Coronary artery (tissue), 2 donors: ENCODE data around the gene NCS1.
A peak's percentile ranks its signal among the peaks of the same experiment; 100 is the strongest.

Experiments used
- DNase-seq: peaks from one replicate; pipeline ENCODE4 v3.0.0-alpha.2; 2017; ENCODE audit warnings: low spot score
- H3K27ac ChIP-seq, 2 donors: fragments of 200-600 bp; sonication (generic); one replicate each; pipeline ENCODE4 v1.5.1; 2016 to 2019
- H3K4me3 ChIP-seq: fragments of 200-600 bp; sonication (generic); 2 replicates; pipeline ENCODE4 v1.5.1; 2016; ENCODE audit warnings: mild to moderate bottlenecking, moderate library complexity
- TF ChIP-seq, protein P1 (sequence below): fragments of 200-600 bp; sonication (generic); IDR thresholded peaks from one replicate; pipeline ENCODE4 v1.5.1; 2019; ENCODE audit warnings: antibody characterized with exemption

NCS1 gene

DNA sequence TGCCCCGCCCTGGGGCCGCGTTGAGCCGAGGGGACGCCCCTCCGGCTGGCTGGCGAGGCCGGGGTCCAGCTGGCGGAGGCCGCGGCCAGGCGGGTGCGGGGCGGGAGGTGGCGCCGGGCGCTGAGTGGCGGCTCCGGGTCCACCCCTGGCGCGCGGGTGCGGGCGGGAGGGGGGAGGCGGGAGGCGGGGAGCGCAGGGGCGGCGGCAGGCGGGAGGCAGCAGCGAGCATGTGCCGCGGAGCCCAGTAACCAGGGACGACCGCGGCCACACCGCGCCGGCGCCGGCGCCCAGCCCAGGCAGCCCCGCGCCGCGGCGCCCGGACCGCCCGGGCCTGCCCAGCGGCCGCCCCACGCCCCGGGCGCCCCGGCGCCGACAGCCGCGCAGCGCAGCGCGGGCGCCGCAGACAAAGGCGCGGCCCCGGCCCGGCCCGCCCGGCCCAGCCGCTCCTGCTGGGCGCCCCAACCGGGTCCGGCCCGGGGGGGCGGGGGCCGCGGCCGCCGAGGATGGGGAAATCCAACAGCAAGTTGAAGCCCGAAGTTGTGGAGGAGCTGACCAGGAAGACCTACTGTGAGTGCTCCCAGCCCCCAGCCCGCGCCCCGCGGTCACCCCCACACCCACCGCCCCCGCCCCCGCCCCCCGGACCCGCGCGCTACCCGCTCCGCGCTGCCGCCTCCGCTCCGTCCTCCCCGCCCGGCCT, at the start of gene NCS1:
TSS of gene NCS1 (plus strand) at position 244 of the 697 bp plus-strand sequence. CDS start at position 504, 260 bp downstream.
- Histone ChIP-seq H3K4me3 (peak within 1 kb of the TSS; percentile 86), H3K27ac (peak within 1 kb of the TSS; percentile 91 to 93)
- DNase-seq = no peak
- TF ChIP-seq, protein P1, sequence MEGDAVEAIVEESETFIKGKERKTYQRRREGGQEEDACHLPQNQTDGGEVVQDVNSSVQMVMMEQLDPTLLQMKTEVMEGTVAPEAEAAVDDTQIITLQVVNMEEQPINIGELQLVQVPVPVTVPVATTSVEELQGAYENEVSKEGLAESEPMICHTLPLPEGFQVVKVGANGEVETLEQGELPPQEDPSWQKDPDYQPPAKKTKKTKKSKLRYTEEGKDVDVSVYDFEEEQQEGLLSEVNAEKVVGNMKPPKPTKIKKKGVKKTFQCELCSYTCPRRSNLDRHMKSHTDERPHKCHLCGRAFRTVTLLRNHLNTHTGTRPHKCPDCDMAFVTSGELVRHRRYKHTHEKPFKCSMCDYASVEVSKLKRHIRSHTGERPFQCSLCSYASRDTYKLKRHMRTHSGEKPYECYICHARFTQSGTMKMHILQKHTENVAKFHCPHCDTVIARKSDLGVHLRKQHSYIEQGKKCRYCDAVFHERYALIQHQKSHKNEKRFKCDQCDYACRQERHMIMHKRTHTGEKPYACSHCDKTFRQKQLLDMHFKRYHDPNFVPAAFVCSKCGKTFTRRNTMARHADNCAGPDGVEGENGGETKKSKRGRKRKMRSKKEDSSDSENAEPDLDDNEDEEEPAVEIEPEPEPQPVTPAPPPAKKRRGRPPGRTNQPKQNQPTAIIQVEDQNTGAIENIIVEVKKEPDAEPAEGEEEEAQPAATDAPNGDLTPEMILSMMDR = no peak

DNA sequence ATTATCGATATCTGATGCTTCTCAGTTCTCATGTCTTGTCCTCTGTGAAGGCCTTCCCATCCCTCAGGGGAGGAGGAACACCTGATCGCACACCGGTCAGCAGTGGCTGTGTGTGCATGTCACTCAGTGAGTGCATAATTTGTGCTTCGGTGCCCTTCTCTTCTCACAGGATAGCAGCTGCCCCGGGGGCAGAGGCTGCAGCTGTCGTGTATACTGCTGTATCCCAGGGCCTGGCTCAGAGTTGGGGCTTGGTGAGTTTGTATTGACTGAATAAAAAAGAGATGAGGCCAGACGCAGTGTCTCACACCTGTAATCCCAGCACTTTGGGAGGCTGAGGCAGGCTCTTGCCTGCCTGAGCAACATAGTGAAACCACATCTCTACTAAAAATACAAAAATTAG, 49.7 kb upstream of the NCS1 start:
- TF ChIP-seq, protein P1 = no peak
- Histone ChIP-seq H3K4me3 (no peak overlapping the region), H3K27ac (no peak overlapping the region)
- no peak for DNase-seq

DNA sequence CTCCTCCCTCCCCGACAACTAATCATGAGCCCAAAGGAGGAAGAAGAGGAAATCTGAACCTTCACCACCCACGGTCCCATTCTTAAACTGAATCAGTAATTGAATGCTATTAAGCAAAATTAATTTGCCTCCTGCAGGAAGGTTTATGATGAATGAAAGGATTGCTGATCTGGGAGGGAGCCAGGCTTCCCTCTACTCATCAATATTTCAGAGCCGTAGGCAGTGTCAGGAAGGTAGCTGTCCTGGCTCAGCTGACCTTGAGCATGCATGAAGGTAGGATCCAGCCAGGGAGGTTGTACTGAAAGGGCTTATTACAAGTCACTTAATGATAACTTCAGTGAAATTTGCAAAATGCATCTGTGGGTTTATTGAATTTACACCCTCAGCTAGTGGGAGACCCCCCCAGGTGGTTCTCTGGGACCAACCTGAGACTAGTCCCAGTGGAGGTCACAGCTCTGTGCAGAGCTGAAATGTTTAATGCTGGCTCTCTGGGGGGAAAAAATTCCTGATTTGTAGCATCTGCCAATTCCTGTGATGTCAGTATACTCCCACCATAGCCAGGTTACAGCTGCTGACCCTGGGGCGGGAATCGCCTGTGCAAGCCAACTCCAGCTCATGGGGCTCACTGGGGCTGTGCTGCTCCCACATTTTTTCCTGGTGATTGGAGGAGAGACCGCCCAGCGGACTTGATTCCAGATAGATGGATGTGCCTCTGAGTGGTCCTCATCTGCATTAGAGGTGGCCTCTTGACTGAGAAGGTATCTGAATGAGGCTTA, 47.9 kb upstream of the NCS1 start:
- DNase-seq = no peak
- no peak overlapping the region for H3K27ac ChIP-seq
- H3K4me3 ChIP-seq = no peak overlapping the region
- TF ChIP-seq, protein P1 = no peak

DNA sequence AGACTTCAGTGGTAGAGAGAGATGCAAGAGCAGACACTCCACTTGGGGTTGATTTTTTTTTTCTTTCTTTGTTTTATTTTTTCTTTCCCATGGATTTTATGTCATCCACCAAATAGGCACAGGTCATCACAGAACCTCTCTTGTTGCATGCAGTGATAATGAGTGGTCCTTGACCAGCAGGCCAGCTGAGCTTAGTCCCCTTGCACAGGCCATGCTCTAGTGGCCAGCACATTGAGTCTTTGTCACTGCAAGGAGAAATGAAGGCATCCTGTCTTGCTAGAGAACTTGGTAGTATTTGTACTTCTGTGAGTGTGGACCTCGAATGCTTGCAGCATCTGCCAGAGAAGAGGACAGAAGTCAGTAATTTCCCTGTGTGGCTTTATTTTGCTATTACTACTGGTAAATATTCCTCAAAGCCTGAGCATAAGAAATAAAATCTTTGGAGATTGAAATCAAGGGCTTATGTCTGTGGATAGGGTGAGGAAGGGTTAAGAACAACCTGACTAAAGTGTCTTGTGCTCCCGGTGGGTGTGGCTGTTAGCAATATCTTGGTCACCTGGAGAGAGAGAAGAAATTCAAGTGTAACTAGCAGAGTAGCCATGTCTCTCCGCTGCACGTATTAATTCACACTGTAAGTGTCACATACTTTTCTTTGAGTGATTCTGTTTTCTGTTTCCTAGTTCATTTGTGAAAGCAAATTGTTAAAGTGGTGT, 45.3 kb upstream of the NCS1 start:
- DNase-seq = no peak
- no peak overlapping the region for H3K4me3 ChIP-seq
- TF ChIP-seq, protein P1 = no peak
- H3K27ac ChIP-seq = no peak overlapping the region

DNA sequence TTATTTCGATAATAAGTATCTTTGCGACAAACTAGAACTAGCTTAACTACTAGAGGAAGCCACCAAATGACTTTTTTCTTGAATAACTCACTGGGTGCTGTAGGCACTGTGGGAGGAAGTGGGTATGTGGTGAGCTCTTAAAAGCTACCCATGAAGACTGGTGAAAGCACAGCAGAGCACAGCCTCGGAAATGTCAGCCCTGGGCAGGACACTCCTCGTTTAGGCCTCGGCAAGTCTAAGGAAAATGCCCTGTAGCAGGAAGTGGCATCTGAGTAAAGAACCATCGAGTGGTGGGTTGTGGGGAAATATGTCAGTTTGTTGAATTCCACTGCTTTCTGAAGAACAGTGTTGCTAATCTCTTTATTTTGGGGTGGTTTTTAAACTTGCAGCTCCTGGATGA, 44.0 kb upstream of the NCS1 start:
- TF ChIP-seq, protein P1 = no peak

DNA sequence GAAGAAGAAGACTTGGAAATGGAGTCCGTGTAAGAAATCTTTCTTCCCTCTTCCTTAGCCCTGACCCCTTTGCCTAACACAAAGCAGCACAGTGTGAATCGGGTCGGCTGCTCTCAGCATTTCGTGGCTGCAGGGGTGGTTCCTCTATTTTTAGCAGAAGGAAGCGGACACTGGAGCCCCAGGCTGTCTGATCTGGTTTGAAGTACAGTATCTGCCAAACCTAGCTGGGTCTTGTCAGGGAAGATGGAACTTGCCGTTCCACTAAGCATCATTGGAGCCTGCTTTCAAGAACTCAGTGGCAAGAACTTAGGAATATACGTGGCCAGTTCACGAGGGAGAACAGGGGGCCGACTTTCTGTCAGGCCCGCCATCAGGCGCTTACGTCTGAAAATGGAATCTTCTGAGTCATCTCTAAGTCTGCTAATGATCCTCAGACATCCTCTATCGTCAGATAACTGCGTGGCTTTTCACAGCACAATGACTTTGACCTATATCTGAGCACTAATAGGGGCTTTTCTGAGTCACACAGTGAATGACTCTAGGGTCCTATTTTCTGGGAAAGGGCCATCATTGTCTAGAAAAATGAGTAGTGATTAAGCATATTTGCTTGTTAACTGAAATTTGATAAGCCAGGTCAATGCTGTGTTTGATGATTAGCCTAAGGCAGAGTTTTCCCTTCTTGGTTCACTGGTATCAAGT, 43.3 kb upstream of the NCS1 start:
- H3K4me3 ChIP-seq = no peak overlapping the region
- H3K27ac ChIP-seq = peak overlapping the region; percentile 47 to 81
- TF ChIP-seq, protein P1 = no peak
- DNase-seq = no peak

More for the DNA sequence above, 44.0 kb upstream of the NCS1 start:
- peak overlapping the region; percentile 47 to 81 for H3K27ac ChIP-seq
- DNase-seq = no peak
- H3K4me3 ChIP-seq = no peak overlapping the region
